Neutrophil (primary cell): ENCODE measurements around the gene MEGF11.

Source experiments
- H3K27ac ChIP-seq: fragments of 200-600 bp; sonication (generic); 2 replicates; pipeline ENCODE4 v1.5.1; 2016; ENCODE audit warnings: mild to moderate bottlenecking, moderate library complexity
- H3K27me3 ChIP-seq: fragments of 200-600 bp; sonication (generic); 2 replicates; pipeline ENCODE4 v1.6.0; 2016; ENCODE audit warnings: mild to moderate bottlenecking
- H3K36me3 ChIP-seq: fragments of 200-600 bp; sonication (generic); 2 replicates; pipeline ENCODE4 v1.5.1; 2017
- H3K4me1 ChIP-seq, 2 experiments: fragments of 200-600 bp in 1 of 2; sonication (generic) in 1 of 2; 1 replicate in 1 of 2; 2 replicates in 1 of 2; pipeline versions ENCODE4 v1.5.1 to v1.6.1; 2013 to 2016; ENCODE audit warnings: low read depth in 1 of 2, low read length in 1 of 2, mild to moderate bottlenecking in 1 of 2, moderate library complexity in 1 of 2; ENCODE audit not compliant: control insufficient read depth in 1 of 2, insufficient read depth in 1 of 2
- H3K4me3 ChIP-seq, 2 experiments: fragments of 200-600 bp in 1 of 2; sonication (generic) in 1 of 2; 1 replicate in 1 of 2; 2 replicates in 1 of 2; pipeline ENCODE4 v1.5.1; 2013 to 2016; ENCODE audit warnings: low read depth in 1 of 2, low read length in 1 of 2, mild to moderate bottlenecking in 1 of 2, moderate library complexity in 1 of 2
- H3K9me3 ChIP-seq: fragments of 200-600 bp; sonication (generic); 2 replicates; pipeline ENCODE4 v1.5.1; 2016
- CTCF ChIP-seq: fragments of 200-600 bp; sonication (generic); IDR thresholded peaks from 2 replicates; pipeline ENCODE4 v1.5.1; 2016; ENCODE audit warnings: antibody characterized with exemption

Gene MEGF11

GRCh38 chr15:66284271-66284670 lies 30.7 kb upstream of the MEGF11 start:
- no peaks in the 10 kb centered on the region for H3K36me3 ChIP-seq
- peaks cover 5 to 6% of the 10 kb centered on the region in 2 experiments for H3K4me1 ChIP-seq
- no peak for TF ChIP-seq CTCF
- H3K27ac ChIP-seq: no peak overlapping the region
- no peaks in the 10 kb centered on the region for H3K9me3 ChIP-seq
- H3K4me3 ChIP-seq: no peak overlapping the region
- peaks cover 5% of the 10 kb centered on the region for H3K27me3 ChIP-seq

- no peaks in the 10 kb centered on the region for H3K9me3 ChIP-seq
- H3K4me3 ChIP-seq: no peak overlapping the region
- no peak overlapping the region for H3K27ac ChIP-seq
- H3K4me1 ChIP-seq: no peaks in the 10 kb centered on the region
- TF ChIP-seq CTCF: no peak
- peaks cover 7% of the 10 kb centered on the region for H3K27me3 ChIP-seq
- no peaks in the 10 kb centered on the region for H3K36me3 ChIP-seq
These were observed 25.1 kb upstream of the MEGF11 start for GRCh38 chr15:66278671-66279070.

GRCh38 chr15:66278056-66278455 lies 24.5 kb upstream of the MEGF11 start:
- Histone ChIP-seq H3K4me3 (no peak overlapping the region), H3K4me1 (no peaks in the 10 kb centered on the region), H3K9me3 (no peaks in the 10 kb centered on the region), H3K36me3 (no peaks in the 10 kb centered on the region), H3K27ac (no peak overlapping the region), H3K27me3 (peaks cover 7% of the 10 kb centered on the region)
- no peak for TF ChIP-seq CTCF

GRCh38 chr15:66276546-66276945 lies 23.0 kb upstream of the MEGF11 start:
- Histone ChIP-seq H3K4me3 (no peak overlapping the region), H3K4me1 (no peaks in the 10 kb centered on the region), H3K27me3 (peaks cover 7% of the 10 kb centered on the region), H3K27ac (no peak overlapping the region), H3K36me3 (no peaks in the 10 kb centered on the region), H3K9me3 (no peaks in the 10 kb centered on the region)
- TF ChIP-seq CTCF: no peak

GRCh38 chr15:66275352-66275751 lies 21.8 kb upstream of the MEGF11 start:
- Histone ChIP-seq H3K27ac (no peak overlapping the region), H3K4me3 (no peak overlapping the region), H3K27me3 (peaks cover 7% of the 10 kb centered on the region), H3K9me3 (no peaks in the 10 kb centered on the region), H3K4me1 (no peaks in the 10 kb centered on the region), H3K36me3 (no peaks in the 10 kb centered on the region)
- no peak for TF ChIP-seq CTCF

- no peak for TF ChIP-seq CTCF
- Histone ChIP-seq H3K4me1 (no peaks in the 10 kb centered on the region), H3K27ac (no peak overlapping the region), H3K36me3 (no peaks in the 10 kb centered on the region), H3K4me3 (no peak overlapping the region), H3K27me3 (peaks cover 32% of the 10 kb centered on the region), H3K9me3 (no peaks in the 10 kb centered on the region)
These were observed 17.4 kb upstream of the MEGF11 start for GRCh38 chr15:66270932-66271331.
